H1 (cell line): ENCODE data around the gene RUNX1. TPM values are rescaled to one million over a fixed set of nuclear protein-coding genes. Genes with fewer than 3 reads are reported as not detected.

Experiments used
- CTCF ChIA-PET: fragments of 300-600 bp; sonication (Branson Sonifier 250); formaldehyde crosslinking; loops from one replicate; lab custom pipeline; 2021; ENCODE audit not compliant: partially characterized antibody; lab: Charles Lee
- POLR2A ChIA-PET: fragments of 300-600 bp; sonication (Branson Sonifier 250); formaldehyde crosslinking; loops from one replicate; lab custom pipeline; 2021; ENCODE audit warnings: inconsistent platforms; ENCODE audit not compliant: partially characterized antibody; lab: Charles Lee
- DNase-seq, 2 experiments: peaks; one replicate each; pipeline versions ENCODE4 v3.0.0 to v3.0.0-alpha.2; 2010 to 2022; ENCODE audit warnings: low spot score in 2 of 2, low read depth in 1 of 2, mixed read lengths in 1 of 2
- FAIRE-seq: peaks from 2 replicates; lab custom pipeline; 2011; peaks lifted over from hg19 to GRCh38; lab: Jason Lieb, UNC
- H2AFZ ChIP-seq: 2 replicates; pipeline ENCODE4 v1.8.1; 2012; ENCODE audit warnings: low read length, inconsistent platforms
- H2AK5ac ChIP-seq: 2 replicates; pipeline ENCODE4 v1.6.1; 2013; ENCODE audit warnings: low read depth, low read length
- H2BK120ac ChIP-seq: replicated peaks from 2 replicates; pipeline ENCODE3; 2013; ENCODE audit warnings: low read depth, low read length, inconsistent platforms
- H2BK12ac ChIP-seq: 2 replicates; pipeline ENCODE4 v1.6.1; 2013; ENCODE audit warnings: low read depth, low read length
- H2BK15ac ChIP-seq: 2 replicates; pipeline ENCODE4 v1.6.1; 2013; ENCODE audit warnings: low read length
- H2BK20ac ChIP-seq: 2 replicates; pipeline ENCODE4 v1.6.1; 2013; ENCODE audit warnings: low read length
- H2BK5ac ChIP-seq: 2 replicates; pipeline ENCODE4 v1.6.1; 2013; ENCODE audit warnings: low read depth, low read length
- H3K14ac ChIP-seq: 2 replicates; pipeline ENCODE4 v1.6.1; 2013; ENCODE audit warnings: inconsistent platforms; ENCODE audit not compliant: insufficient read length
- H3K18ac ChIP-seq: 2 replicates; pipeline ENCODE4 v1.6.1; 2013; ENCODE audit warnings: low read length; ENCODE audit errors: extremely low read depth
- H3K23ac ChIP-seq: 2 replicates; pipeline ENCODE4 v1.6.1; 2013; ENCODE audit warnings: inconsistent platforms; ENCODE audit not compliant: insufficient read length
- H3K23me2 ChIP-seq: 2 replicates; pipeline ENCODE4 v1.6.1; 2013; ENCODE audit warnings: low read depth, low read length
- H3K27ac ChIP-seq: 2 replicates; pipeline ENCODE4 v1.6.1; 2011; ENCODE audit warnings: low read depth, low read length, inconsistent platforms
- H3K27me3 ChIP-seq, 4 experiments: replicated peaks in 1 of 4; 1 replicate in 1 of 4; 2 replicates in 3 of 4; pipeline versions ENCODE4 v1.6.1 to v1.8.1; 2011 to 2013; ENCODE audit warnings: low read length in 3 of 4, mild to moderate bottlenecking in 3 of 4, inconsistent platforms in 2 of 4, mixed read lengths in 2 of 4, moderate library complexity in 1 of 4; ENCODE audit not compliant: control insufficient read depth in 3 of 4, insufficient read depth in 3 of 4; ENCODE audit errors: extremely low read depth in 1 of 4
- H3K36me3 ChIP-seq, 4 experiments: 2 replicates each; pipeline versions ENCODE4 v1.6.1 to v1.8.1; 2011 to 2013; ENCODE audit warnings: mild to moderate bottlenecking in 4 of 4, low read length in 3 of 4, moderate library complexity in 2 of 4, control low read depth in 1 of 4, inconsistent platforms in 1 of 4; ENCODE audit not compliant: insufficient read depth in 4 of 4, control insufficient read depth in 2 of 4
- H3K4ac ChIP-seq: replicated peaks from 2 replicates; pipeline ENCODE3; 2013; ENCODE audit warnings: low read length, low read depth, mixed read lengths, inconsistent platforms; ENCODE audit not compliant: insufficient read length
- H3K4me1 ChIP-seq, 4 experiments: replicated peaks in 1 of 4; 1 replicate in 1 of 4; 2 replicates in 3 of 4; pipeline versions ENCODE4 v1.6.1 to v1.8.1; 2011 to 2013; ENCODE audit warnings: low read length in 3 of 4, inconsistent platforms in 2 of 4, mixed read lengths in 1 of 4; ENCODE audit not compliant: insufficient read depth in 4 of 4, control insufficient read depth in 3 of 4
- H3K4me2 ChIP-seq, 2 experiments: 2 replicates each; pipeline versions ENCODE4 v1.6.1 to v1.8.1; 2011 to 2013; ENCODE audit warnings: low read depth in 2 of 2, low read length in 2 of 2, control low read depth in 1 of 2, inconsistent platforms in 1 of 2, mild to moderate bottlenecking in 1 of 2; ENCODE audit not compliant: insufficient read depth in 1 of 2
- H3K4me3 ChIP-seq, 4 experiments: fragments of 200-600, 300-600 bp in 1 of 4; sonication (generic), shearing (Covaris generic), sonication (Bioruptor Twin) in 1 of 4; 2 replicates each; pipeline versions ENCODE4 v1.5.1 to v1.8.1; 2011 to 2016; ENCODE audit warnings: low read length in 4 of 4, low read depth in 3 of 4, control low read depth in 2 of 4, inconsistent platforms in 2 of 4, mild to moderate bottlenecking in 2 of 4, mixed read lengths in 1 of 4, moderate library complexity in 1 of 4; ENCODE audit not compliant: insufficient read depth in 2 of 4; ENCODE audit errors: extremely low read depth in 1 of 4
- H3K56ac ChIP-seq: replicated peaks from 2 replicates; pipeline ENCODE3; 2013; ENCODE audit warnings: low read depth, mild to moderate bottlenecking, mixed read lengths, low read length, inconsistent platforms; ENCODE audit not compliant: insufficient read length
- H3K79me1 ChIP-seq: 2 replicates; pipeline ENCODE4 v1.6.1; 2013; ENCODE audit warnings: low read depth, low read length, control low read depth
- H3K79me2 ChIP-seq, 2 experiments: 2 replicates each; pipeline versions ENCODE4 v1.6.1 to v1.8.1; 2012 to 2013; ENCODE audit warnings: low read length in 2 of 2, mild to moderate bottlenecking in 2 of 2, inconsistent platforms in 1 of 2; ENCODE audit not compliant: insufficient read depth in 2 of 2, control insufficient read depth in 1 of 2
- H3K9ac ChIP-seq, 4 experiments: replicated peaks in 1 of 4; 1 replicate in 1 of 4; 2 replicates in 3 of 4; pipeline versions ENCODE4 v1.6.1 to v1.8.1; 2011 to 2013; ENCODE audit warnings: low read depth in 3 of 4, low read length in 3 of 4, control low read depth in 2 of 4, mild to moderate bottlenecking in 2 of 4, moderate library complexity in 2 of 4, inconsistent platforms in 1 of 4; ENCODE audit errors: extremely low read depth in 1 of 4
- H3K9me3 ChIP-seq, 2 experiments: 2 replicates each; pipeline versions ENCODE4 v1.6.1 to v1.8.1; 2012 to 2013; ENCODE audit warnings: mild to moderate bottlenecking in 2 of 2, moderate library complexity in 2 of 2, control low read depth in 1 of 2, inconsistent platforms in 1 of 2, low read depth in 1 of 2, low read length in 1 of 2, mixed read lengths in 1 of 2; ENCODE audit not compliant: insufficient read depth in 2 of 2
- H4K20me1 ChIP-seq, 2 experiments: replicated peaks in 1 of 2; 2 replicates each; pipeline versions ENCODE3 to v1.8.1; 2011 to 2013; ENCODE audit warnings: inconsistent platforms in 2 of 2, low read length in 2 of 2, mild to moderate bottlenecking in 1 of 2; ENCODE audit not compliant: insufficient read depth in 2 of 2, control insufficient read depth in 1 of 2
- H4K5ac ChIP-seq: 2 replicates; pipeline ENCODE4 v1.6.1; 2013; ENCODE audit warnings: low read length, low read depth, mixed read lengths, inconsistent platforms; ENCODE audit not compliant: insufficient read length
- H4K8ac ChIP-seq: 2 replicates; pipeline ENCODE4 v1.8.0; 2013; ENCODE audit warnings: mild to moderate bottlenecking, moderate library complexity, low read length, inconsistent platforms; ENCODE audit not compliant: insufficient read depth; ENCODE audit errors: extremely low read depth
- H4K91ac ChIP-seq: replicated peaks from 2 replicates; pipeline ENCODE3; 2013; ENCODE audit warnings: low read length, mixed read lengths, inconsistent platforms; ENCODE audit not compliant: insufficient read length
- GTF2F1 ChIP-seq: IDR thresholded peaks from 2 replicates; pipeline ENCODE4 v1.6.1; 2012; ENCODE audit warnings: low read depth, low read length, improper control_type of control experiment, borderline replicate concordance
- KDM5A ChIP-seq: fragments of 200-600 bp; IDR thresholded peaks from 2 replicates; pipeline ENCODE4 v1.7.1; 2012; ENCODE audit warnings: mild to moderate bottlenecking, low read length, inconsistent platforms, mixed read lengths
- NANOG ChIP-seq: IDR thresholded peaks from 2 replicates; pipeline ENCODE4 v1.6.1; 2011; ENCODE audit warnings: low read length, low read depth, mild to moderate bottlenecking, inconsistent platforms; ENCODE audit not compliant: insufficient read depth, poor library complexity, severe bottlenecking
- POLR2A ChIP-seq, 2 experiments: IDR thresholded peaks; 1 replicate in 1 of 2; 2 replicates in 1 of 2; pipeline ENCODE4 v1.6.1; 2011; ENCODE audit warnings: low read depth in 2 of 2, low read length in 2 of 2, mild to moderate bottlenecking in 2 of 2; ENCODE audit errors: control extremely low read depth in 1 of 2
- WGBS, 2 experiments: shearing (Covaris generic) in 1 of 2; methylation state at CpG; one replicate each; pipeline versions ENCODE4 v1.1.6 to v1.1.7; 2013 to 2015; ENCODE audit warnings: low lambda C conversion rate in 2 of 2, mixed read lengths in 2 of 2, inconsistent platforms in 1 of 2, low coverage in 1 of 2, missing lambda C conversion rate in 1 of 2; ENCODE audit not compliant: insufficient replicate concordance in 2 of 2, insufficient coverage in 1 of 2, insufficient read length in 1 of 2; ENCODE audit errors: extremely low coverage in 1 of 2, missing lambda C conversion rate in 1 of 2; 5-methylcytosine and 5-hydroxymethylcytosine counted together
- polyA plus RNA-seq, 7 experiments: library from polyadenylated mRNA; depleted of rRNA in 3 of 7; stranded (reverse) in 5 of 7; unstranded in 2 of 7; fragments of >200 nt in 5 of 7; fragments of 200-250 nt in 2 of 7; gene quantifications; 1 replicate in 5 of 7; 2 replicates in 1 of 7; 4 replicates in 1 of 7; pipeline versions ENCODE4 v1.2.1 to v1.2.3, GENCODE V29; 2011 to 2013; ENCODE audit warnings: missing spikeins in 2 of 7, mixed read lengths in 2 of 7
- total RNA-seq: library from RNA; stranded (reverse); fragmentation: NEBNext Ultra II Directional; extraction: Animal tissue kit (Norgen Biotek cat#: 25700); gene quantifications from 2 replicates; pipeline ENCODE4 v1.2.1, GENCODE V29; 2021

The RUNX1 gene
- total and polyA plus RNA-seq, 2 of the 8 experiments (the other 6 are each of a cell fraction or from before 2014, with no cell fraction given): 0.20 to 0.60 TPM

GRCh38 chr21:34871026-34871908, 177.8 kb downstream of the RUNX1 start:
- Histone ChIP-seq H2BK5ac (no peak overlapping the region), H3K23ac (no peak overlapping the region), H3K36me3 (no peaks in the 10 kb centered on the region), H2BK15ac (no peak overlapping the region), H3K79me2 (no peaks in the 10 kb centered on the region), H3K79me1 (no peaks in the 10 kb centered on the region), H2BK12ac (no peak overlapping the region), H3K27me3 (peaks cover 12 to 30% (median 25%) of the 10 kb centered on the region in 4 experiments), H2AFZ (no peak overlapping the region), H4K5ac (no peak overlapping the region), H3K9ac (no peak overlapping the region), H4K20me1 (peaks cover 0 to 4% of the 10 kb centered on the region in 2 experiments), H3K23me2 (peaks cover 2% of the 10 kb centered on the region; the same call in 1 of the 2 replicates), H3K4me1 (peaks cover 0 to 4% (median 2%) of the 10 kb centered on the region in 4 experiments; a peak in 2 of 7 replicates), H3K14ac (no peak overlapping the region), H2AK5ac (no peak overlapping the region), H3K27ac (no peak overlapping the region), H3K56ac (no peak overlapping the region), H3K18ac (no peak overlapping the region), H3K9me3 (no peaks in the 10 kb centered on the region), H3K4ac (no peak overlapping the region), H2BK20ac (no peak overlapping the region), H4K8ac (no peak overlapping the region), H3K4me2 (no peak overlapping the region), H3K4me3 (no peak overlapping the region), H4K91ac (no peak overlapping the region), H2BK120ac (no peak overlapping the region)
- ChIA-PET POLR2A (no interaction called here), CTCF (interaction anchor here (1.1 to 1.5 kb wide), 2 partner anchors 74 to 1241 kb away, joined by 3 to 4 read pairs; no protein-coding TSS in a partner anchor)
- TF ChIP-seq POLR2A (IDR thresholded peaks at IDR 0.05; ENCODE audit: control extremely low read depth in 1 of 2, low read depth in 2 of 2, low read length in 2 of 2) (no peak), KDM5A (no peak), GTF2F1 (no peak), NANOG (no peak)
- FAIRE-seq (no peak), DNase-seq (no peak)
- WGBS, 2 experiments: 88% methylated on average over 18 of the region's 18 CpGs; no CpG with 5 or more reads in 1 of the 2 experiments
